NCI-H69 (cell line): ENCODE data around the gene MNAT1.
"Not testable (repeated sequence)": the region's sequence is repeated elsewhere in the genome, so short reads cannot be mapped to it uniquely, and the experiment has no call there.

Experiments
- DNase-seq: peaks from one replicate; lab custom pipeline; 2025; lab: John Stamatoyannopoulos, UW

Gene MNAT1

DNA sequence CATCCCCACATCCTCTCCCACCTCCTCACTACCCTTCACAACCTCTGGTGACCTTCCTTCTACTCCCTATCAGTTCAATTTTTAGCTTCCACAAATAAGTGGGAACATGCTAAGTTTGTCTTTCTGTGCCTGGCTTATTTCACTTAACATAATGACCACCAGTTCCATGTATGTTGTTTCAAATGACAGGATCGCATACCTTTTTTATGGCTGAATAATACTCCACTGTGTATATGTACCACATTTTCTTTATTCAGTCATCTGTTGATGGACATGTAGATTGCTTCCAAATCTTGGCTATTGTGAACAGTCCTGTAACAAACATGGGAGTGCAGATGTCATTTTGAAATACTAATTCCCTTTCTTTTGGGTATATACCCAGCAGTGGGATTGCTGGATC, 147.7 kb downstream of the MNAT1 start:
- DNase-seq = no peak

DNA sequence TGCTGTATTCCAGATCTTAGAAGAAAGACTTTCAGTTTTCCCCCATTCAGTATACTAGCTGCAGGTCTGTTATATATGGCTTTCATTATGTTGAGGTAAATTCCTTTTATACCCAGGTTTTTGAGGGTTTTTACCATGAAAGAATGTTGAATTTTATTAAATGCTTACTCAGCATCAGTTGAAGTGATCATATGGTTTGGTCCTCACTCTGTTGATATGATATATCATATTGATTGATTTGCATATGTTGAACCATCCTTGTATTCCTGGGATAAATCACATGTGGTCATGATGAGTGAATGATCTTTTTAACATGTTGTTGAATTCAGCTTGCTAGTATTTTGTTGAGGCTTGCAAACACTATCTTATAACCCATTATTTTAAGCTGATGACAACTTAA, 149.6 kb downstream of the MNAT1 start:
- no peak for DNase-seq

DNA sequence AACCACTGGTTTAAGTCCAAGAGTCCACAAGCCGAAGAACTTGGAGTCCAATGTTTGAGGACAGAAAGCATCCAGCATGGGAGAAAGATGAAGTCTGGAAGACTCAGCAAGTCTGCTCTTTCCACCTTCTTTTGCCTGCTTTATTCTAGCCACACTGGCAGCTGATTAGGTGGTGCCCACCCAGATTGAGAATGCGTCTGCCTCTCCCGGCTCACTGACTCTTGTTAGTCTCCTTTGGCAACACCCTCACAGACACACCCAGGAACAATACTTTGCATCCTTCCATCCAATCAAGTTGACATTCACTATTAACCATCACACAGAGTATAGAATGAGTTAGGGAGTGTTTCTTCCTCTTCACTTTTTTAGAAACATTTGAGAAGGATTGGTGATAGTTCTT, 156.1 kb downstream of the MNAT1 start:
- DNase-seq = not testable (repeated sequence)

DNA sequence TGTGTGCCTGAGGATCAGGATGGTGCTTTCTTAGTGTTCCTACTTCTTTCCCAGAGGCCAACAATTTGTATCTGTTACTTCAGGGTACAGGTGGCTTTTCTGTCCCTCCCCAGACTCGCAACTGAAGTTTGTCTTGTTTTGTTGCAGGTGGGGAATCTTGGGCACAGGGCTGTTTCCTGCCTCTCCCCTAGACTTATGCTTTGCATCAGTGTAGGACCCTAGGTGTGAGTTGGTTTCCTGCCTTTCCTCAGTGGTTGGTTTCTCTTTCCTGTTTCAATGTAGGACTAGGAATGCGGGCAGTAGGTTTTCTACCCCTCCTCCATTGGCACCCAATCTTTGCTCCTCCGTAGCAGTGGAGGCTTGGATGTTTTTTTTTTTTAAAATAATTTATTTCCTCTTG, 159.3 kb downstream of the MNAT1 start:
- no peak for DNase-seq

DNA sequence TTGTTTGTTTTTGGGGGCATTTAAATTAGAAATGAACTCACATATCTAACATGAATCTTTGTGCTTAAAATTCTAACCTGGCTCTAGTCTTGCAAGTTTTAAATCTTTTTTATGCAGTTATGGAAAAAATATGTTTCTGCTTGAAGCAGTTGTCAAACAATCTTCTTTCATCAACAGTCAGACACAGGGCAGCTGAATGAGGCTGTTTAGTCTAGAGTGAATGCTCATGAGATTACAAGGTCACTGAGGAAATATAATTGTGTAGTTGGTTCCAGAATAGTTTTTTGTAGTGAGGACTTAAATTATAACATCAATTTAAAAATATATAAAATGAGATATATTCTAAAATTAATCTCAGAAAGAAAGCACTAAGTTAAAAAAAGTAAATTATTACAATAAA, 169.8 kb downstream of the MNAT1 start:
- DNase-seq = peak; percentile 18

DNA sequence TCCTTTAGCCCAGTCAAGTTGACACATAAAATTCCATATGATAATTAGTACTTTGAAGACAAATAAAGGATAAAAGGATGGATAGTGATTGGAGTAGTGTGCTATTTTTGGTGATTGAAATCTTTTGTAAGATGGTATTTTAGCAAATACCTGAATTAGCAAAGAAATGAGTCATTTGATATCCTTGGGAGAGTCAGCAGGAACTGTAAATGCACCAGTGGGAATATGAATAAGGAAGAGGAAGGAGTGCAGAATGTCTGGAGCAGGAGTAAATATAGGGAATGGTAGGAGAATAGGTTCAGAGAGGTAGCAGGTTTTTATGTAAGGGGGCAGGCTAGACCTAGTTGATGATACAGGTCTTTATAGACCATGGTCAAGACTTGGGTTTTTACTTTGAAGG, 171.4 kb downstream of the MNAT1 start:
- DNase-seq = peak; percentile 60

DNA sequence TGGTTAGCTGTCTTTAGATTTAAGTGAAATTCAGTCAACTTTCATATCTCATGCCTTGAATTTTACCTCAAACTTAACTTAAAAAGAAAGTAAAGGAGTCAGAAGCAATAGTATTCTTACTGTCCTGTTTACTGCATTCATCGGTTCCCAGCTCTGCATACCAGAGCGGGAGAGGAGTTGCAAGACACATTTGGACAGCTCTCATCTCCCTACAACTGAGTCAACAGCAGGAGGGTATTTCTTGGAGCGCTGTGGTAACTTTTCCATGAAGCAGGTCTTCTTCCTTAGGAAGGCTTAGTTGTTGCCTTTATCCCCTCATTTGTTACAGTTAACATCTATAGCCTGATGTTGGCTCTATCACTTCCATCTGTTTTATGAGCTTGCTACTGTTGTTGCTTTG, 181.2 kb downstream of the MNAT1 start:
- no peak for DNase-seq

DNA sequence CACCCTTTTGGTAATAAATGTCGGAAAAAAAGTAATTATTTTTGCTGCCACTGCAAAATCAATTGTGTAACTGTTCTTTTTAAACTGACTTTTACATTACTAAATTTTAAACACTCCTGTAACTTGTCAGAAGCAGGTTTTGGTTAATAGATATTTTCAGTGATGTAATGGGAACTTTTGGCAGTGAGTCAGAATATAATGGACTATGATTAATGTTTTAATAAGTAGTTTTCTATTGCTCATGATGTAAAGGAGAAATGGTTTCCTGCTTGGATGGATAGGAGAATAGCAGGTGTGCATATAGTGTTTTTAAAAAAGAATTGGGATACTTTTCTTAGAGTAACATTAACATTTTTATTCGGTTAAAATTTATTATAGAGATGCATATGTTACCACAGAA, 187.5 kb downstream of the MNAT1 start:
- DNase-seq = peak; percentile 81

DNA sequence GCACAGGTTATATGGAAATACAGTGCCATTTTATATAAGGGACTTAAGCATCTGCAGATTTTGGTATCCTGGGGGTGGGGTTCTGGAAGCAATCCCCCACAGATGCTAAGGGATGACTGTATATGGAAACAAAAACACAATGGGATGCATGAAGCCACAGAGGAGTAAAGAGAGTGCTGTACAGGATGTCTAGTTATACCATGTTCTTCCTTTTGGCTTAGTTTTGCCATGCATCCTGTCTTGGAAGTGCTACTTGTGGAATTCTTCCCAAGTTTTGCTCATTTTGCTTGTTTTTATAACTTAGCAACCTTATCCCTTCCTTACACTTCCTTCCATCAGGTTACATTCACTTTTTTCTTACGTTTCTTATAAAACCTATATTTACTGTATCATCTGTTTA, 190.7 kb downstream of the MNAT1 start:
- no peak for DNase-seq

DNA sequence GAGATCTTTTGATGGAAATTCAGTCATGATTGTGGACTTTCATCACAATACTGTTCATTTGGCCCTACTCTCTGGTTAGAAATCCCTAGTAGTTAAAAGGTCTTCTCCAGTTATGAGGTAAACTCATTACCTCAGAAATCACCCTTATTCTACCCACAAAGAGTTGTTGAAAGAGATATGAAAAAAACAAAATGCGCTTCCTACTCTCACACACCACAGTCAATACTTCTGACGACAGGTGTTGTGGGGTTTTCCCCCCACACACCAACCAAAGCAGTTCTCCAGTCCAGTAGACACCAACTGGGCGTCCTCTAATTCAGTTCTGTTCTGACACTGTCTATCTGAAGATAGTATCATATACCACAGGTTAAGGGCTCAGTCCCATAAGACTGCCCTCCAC, 191.4 kb downstream of the MNAT1 start:
- no peak for DNase-seq

DNA sequence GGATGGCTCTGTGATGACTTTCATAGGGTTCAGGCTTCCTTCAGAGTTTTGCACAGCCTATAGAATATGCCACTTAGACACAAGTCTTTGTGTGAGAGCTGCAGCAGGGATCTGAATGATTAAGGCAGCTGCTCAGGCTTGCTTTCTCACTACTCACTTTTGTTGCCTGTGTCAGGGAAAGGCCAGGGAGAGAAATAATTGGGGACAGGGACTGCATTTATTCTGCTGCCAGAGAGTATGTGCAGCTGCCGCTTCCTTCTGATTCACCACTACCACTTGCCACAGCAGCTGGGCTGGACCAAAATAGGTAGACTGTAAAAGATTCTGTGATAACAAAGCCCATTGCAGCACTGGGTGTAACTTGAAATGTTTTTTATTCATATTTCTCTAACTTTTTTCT, 196.7 kb downstream of the MNAT1 start:
- peak; percentile 74 for DNase-seq

DNA sequence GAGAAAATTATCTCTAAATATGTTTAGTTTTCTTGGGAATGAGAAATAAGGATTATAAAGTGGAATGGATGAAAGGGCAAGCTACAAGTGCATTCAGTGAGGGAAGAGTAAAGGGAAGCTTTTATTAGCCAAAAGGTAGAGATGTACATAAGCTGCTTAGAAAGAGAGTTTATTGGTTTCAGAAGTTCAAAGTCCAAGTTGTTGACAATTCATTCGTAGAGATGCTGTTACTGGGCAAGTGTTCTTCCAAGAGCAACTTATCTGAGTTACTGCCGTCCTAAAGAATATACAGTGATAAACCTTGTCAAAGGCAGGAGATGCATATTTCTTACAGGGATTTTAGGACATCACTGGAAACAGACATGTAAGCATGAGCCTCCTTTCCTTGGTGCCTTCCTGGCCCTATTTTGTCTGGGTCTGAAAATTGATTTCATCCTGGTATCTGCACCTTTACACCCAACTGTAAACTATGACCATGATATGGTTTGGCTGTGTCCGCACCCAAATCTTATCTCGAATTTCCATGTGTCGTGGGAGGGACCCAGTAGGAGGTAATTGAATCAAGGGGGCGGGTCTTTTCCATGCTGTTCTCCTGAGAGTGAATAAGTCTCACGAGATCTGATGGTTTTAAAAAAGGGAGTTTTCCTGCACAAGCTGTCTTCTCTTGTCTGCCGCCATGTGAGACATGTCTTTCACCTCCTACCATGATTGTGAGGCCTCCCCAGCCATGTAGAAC, 199.5 kb downstream of the MNAT1 start:
- no peak for DNase-seq

DNA sequence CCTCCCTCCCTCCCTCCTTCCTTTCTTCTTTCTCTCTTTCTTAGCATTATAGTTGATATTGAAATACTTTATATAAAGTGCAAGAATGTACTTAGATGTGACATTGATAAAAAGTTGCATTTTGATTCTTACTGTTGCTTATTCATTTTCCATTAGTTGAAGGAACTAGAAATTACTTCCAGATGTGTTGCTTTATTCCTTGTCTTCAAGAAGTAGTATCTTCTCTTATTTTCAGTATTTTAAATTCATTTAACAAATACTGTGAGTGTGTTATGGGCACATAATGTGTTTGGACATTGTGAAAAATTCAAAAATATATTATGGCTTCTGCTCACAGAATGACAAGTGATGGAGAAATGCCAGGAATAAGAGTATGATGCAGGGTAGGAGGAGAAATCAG, 200.8 kb downstream of the MNAT1 start:
- no peak for DNase-seq

DNA sequence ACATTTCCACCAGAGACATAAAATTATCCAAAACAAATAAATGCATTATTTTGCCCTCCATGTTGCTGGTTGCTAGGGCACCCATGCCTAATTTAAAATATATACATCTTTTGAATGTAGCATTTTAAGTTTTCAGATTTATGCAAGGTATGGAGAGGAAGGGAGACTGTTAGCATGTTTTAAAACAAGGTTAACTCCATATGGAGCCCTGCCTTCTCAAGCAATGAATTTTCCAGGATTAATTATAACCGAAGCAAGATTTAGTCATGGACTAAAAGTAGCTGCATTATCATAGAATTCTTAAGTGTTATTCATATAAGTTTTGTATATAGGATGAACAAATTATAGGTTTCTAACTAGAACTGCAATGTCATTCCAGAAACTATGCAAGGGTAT, 209.1 kb downstream of the MNAT1 start:
- peak; percentile 40 for DNase-seq

DNA sequence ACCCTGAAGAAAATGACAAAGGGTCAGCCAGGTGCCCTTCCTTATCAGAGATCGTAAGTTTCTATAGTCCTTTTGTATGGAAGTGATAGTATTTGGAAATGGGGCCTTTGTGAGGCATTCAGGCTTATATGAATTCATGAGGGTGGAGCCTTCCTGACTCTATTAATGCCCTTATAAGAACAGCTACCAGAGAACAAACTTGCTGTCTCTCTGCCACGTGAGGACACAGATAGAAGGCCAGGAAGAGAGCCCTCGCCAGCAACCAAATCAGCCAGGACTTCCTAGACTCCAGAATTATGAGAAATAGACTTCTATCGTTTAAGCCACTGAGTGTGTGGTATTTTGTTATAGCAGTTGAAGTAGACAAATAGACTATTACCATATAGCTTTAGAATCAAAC, 209.6 kb downstream of the MNAT1 start:
- peak; percentile 14 for DNase-seq

DNA sequence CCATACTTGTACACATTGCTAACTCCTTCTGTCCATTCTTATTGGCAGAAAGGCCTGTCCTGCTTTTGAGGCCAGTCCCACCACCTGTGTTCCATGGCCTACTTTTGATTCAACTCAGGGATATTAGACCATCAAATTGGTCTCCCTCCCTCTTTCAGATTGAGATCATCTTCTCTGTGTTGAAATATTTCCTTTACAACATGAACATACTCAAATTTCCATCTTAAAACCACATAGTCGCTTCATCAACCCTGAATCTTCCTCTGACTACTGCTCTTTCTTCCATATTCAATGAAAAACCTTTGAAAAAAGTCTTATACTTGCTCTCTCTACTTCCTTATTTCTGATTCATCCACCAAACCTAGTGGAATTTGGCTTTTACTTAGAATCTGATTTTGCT, 211.4 kb downstream of the MNAT1 start:
- no peak for DNase-seq

DNA sequence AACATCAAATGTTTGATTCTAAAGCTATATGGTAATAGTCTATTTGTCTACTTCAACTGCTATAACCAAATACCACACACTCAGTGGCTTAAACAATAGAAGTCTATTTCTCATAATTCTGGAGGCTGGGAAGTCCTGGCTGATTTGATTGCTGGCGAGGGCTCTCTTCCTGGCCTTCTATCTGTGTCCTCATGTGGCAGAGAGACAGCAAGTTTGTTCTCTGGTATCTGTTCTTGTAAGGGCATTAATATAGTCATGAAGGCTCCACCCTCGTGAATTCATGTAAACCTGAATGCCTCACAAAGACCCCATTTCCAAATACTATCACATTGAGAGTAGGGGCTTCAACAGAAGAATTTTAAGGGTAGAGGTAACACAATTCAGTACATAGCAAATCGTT, 212.2 kb downstream of the MNAT1 start:
- no peak for DNase-seq

DNA sequence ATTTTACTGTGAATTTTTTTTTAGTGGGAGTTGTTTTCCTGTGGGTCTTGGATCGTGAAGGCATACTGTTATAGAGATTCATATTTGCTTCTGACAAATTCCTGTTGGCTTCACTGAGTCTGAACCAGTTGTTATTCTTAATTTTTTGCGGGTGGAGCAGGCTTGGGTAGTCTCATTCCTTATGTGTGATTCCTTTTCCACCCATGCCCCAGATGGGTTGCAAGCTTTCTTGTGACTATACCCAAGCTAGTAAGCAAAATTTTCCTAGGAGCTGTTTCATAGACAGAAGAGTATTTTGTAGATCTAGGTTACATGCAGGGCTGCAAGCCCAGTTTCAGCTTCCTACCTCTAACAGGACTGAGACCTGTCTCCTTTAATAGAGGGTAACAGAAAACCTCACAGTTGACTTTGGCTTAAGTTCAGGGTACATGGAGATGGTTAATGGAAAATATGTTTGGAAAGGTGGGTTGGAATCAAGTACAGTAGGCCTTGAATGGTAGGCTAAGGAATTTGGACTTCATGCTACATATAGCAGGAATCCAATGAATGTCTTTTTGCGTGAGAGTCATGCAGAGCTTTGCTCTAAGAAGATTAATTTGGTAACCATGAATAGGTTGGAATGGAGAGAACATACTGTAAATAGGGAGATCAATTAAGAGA, 217.3 kb downstream of the MNAT1 start:
- DNase-seq = no peak

DNA sequence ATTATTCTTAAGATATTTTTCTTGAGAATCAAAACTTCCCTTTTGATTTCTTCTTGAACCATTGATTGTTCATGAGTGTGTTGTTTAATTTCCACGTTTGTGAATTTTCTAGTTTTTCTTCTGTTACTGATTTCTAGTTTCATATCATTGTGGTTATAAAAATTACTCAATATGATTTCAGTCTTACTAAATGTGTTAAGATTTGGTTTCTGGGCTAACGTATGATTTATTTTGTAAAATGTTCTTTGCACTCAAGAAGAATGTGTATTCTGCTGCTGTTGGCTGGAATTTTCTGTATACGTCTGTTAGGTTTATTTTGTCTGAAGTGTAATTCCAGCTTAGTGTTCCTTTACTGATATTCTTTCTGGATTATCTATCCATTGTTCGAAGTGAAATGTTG, 221.6 kb downstream of the MNAT1 start:
- DNase-seq = no peak

DNA sequence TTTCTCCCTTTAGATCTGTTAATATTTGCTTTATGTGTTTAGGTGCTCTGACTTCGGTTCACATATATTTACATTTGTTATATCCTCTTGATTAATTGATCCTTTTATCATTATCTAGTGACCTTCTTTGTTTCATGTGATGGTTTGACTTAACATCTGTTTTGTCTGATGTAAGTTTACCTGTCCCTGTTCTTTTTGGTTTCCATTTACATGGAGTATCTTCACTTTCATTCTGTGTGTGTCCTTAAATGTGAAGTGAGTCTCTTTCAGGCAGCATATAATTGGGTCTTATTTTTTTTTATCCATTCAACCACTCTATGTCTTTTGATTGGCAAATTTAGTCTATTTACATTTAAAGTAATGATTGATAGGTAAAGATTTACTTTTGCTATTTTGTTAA, 222.1 kb downstream of the MNAT1 start:
- DNase-seq = no peak

DNA sequence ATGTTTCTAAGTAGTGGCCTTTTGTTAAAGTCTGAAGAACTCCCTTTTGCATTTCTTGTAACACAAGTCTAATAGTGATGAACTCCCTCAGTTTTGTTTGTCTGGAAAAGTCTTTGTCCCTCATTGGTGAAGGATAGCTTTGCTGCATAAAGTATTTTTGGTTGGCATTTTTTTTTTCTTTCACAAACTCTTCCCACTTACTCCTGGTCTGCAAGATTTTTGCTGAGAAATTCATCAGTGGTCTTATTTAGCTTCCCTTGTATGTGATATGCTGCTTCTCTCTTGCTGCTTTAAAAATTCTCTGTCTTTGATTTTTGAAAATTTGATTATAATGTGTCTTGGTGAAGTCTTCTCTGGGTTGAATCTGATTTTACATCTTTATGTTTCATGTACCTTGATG, 223.6 kb downstream of the MNAT1 start:
- DNase-seq = no peak

DNA sequence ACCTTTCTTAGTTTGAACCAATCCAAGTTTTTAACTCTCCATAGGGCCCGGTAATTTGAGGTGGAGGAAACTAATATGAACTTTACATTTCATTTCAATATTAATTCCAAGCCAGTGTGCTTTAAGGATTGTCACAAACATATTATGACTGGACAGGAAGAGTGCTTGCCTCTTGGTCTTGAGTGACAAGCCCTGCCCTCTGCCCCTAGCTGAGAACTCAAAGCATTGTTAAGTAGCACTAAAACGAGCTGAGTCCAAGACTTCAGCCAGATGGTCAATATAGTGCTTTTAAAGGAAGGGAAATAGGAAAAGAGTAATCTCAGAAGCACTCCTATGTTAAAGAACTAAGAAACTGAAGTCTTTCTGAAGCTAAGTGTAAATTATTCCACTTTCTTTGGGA, 229.2 kb downstream of the MNAT1 start:
- no peak for DNase-seq

DNA sequence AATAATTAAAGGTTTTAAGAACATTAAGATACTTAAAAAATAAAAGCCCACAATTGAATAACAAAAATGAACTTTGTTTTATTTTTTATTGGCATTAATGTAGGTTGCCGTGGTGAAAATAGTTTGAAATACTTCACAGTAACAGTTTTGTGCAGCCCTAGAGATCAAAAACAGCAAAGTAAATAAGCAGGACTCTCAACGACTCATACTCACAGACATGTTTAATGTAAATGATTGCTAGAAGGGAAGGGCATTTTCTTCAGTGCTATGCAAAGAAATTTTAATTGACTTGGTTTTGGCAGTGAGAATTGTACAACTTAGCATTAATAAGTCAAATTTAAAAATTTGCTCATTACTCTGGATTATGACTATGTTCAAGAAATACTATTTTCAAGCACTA, 230.3 kb downstream of the MNAT1 start:
- DNase-seq = no peak

DNA sequence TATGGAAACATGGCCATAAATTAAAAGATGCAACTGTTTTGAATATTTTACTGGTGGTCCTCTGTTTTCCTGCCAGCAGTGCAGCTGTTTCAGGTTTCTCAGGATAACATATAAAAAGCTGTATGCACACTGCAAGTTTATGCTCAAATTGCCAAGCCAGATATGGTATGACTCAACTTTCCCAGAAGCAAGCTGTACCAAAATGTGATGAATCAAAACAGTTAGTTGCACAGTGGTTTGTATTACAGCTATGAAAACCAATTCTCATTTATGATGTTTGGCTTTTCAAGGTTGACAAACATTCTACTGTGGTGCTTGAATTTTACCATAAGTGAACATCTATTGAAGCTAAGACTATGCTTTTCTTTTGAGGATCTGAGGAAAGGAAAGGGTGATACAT, 230.8 kb downstream of the MNAT1 start:
- no peak for DNase-seq
